Suprapubic skin (tissue), 4 donors: Measurements from ENCODE around the gene DGUOK. TPM values are rescaled to one million over a fixed set of nuclear protein-coding genes. Genes with fewer than 3 reads are reported as not detected.

Source experiments
- DNase-seq, 2 donors: peaks; one replicate each; pipeline ENCODE4 v3.0.0-alpha.2; 2019; ENCODE audit warnings: low spot score in 2 of 2
- H3K27ac ChIP-seq: fragments of 200-600 bp; sonication (generic); one replicate; pipeline ENCODE4 v1.5.1; 2019
- H3K27me3 ChIP-seq: fragments of 200-600 bp; sonication (generic); one replicate; pipeline ENCODE4 v1.5.1; 2019
- H3K36me3 ChIP-seq: fragments of 200-600 bp; sonication (generic); one replicate; pipeline ENCODE4 v1.5.1; 2019
- H3K4me1 ChIP-seq: fragments of 200-600 bp; sonication (generic); one replicate; pipeline ENCODE4 v1.5.1; 2019
- H3K4me3 ChIP-seq: fragments of 200-600 bp; sonication (generic); one replicate; pipeline ENCODE4 v1.5.1; 2019; ENCODE audit warnings: mild to moderate bottlenecking
- H3K9me3 ChIP-seq: fragments of 200-600 bp; sonication (generic); one replicate; pipeline ENCODE4 v1.5.1; 2019
- CTCF ChIP-seq, 2 donors: fragments of 200-600 bp in 1 of 2; fragments of 450-650 bp in 1 of 2; sonication (generic) in 1 of 2; IDR thresholded peaks; one replicate each; pipeline ENCODE4 v1.5.1; 2016 to 2019; ENCODE audit warnings: antibody characterized with exemption in 2 of 2, mild to moderate bottlenecking in 1 of 2, moderate library complexity in 1 of 2
- EP300 ChIP-seq: sonication (generic); formaldehyde crosslinking; IDR thresholded peaks from one replicate; pipeline ENCODE4 v1.6.1; 2017; ENCODE audit warnings: antibody characterized with exemption
- POLR2A ChIP-seq, 2 donors: fragments of 450-650 bp; IDR thresholded peaks; one replicate each; pipeline ENCODE4 v1.6.1; 2017; ENCODE audit warnings: antibody characterized with exemption in 2 of 2, mild to moderate bottlenecking in 2 of 2, moderate library complexity in 2 of 2
- POLR2AphosphoS5 ChIP-seq, 3 donors: sonication (generic); formaldehyde crosslinking; IDR thresholded peaks; one replicate each; pipeline ENCODE4 v1.6.1; 2017; ENCODE audit warnings: antibody characterized with exemption in 3 of 3
- WGBS: methylation state at CpG from one replicate; pipeline ENCODE4 v1.1.5; 2018; 5-methylcytosine and 5-hydroxymethylcytosine counted together
- total RNA-seq, 4 donors: library from RNA; depleted of rRNA; stranded (reverse); fragments of >200 nt; gene quantifications; one replicate each; pipeline ENCODE4 v1.1.0, GENCODE V29; 2016

Gene DGUOK
- total RNA-seq, 4 donors from 2014 or later = 26.2 to 74.9 (median 48.1) TPM

- 75% methylated on average over 2 of the region's 2 CpGs for WGBS
- H3K36me3 ChIP-seq = no peaks in the 10 kb centered on the region
These were observed 53.9 kb downstream of the DGUOK start for GRCh38 chr2:73980566-73980965.

GRCh38 chr2:73981081-73982001 lies 54.7 kb downstream of the DGUOK start:
- H3K4me1 ChIP-seq = peaks cover 65% of the 10 kb centered on the region
- H3K9me3 ChIP-seq = no peaks in the 10 kb centered on the region
- no peaks in the 10 kb centered on the region for H3K27me3 ChIP-seq
- H3K27ac ChIP-seq = peak overlapping the region; percentile 97
- H3K4me3 ChIP-seq = peak overlapping the region; percentile 44
- no peaks in the 10 kb centered on the region for H3K36me3 ChIP-seq
- TF ChIP-seq POLR2AphosphoS5 (IDR thresholded peaks at IDR 0.05) = no peak
- TF ChIP-seq POLR2A (IDR thresholded peaks at IDR 0.05) = no peak
- TF ChIP-seq EP300 = no peak
- TF ChIP-seq CTCF (IDR thresholded peaks at IDR 0.05) = no peak
- 6% methylated on average over 15 of the region's 31 CpGs for WGBS
- no peak for DNase-seq

More at GRCh38 chr2:73980566-73980965, 53.9 kb downstream of the DGUOK start:
- Histone ChIP-seq H3K4me3 (peak overlapping the region; percentile 44), H3K27ac (no peak overlapping the region), H3K4me1 (peaks cover 58% of the 10 kb centered on the region), H3K9me3 (no peaks in the 10 kb centered on the region), H3K27me3 (no peaks in the 10 kb centered on the region)
- no peak for DNase-seq
- TF ChIP-seq POLR2AphosphoS5 (IDR thresholded peaks at IDR 0.05) (no peak), CTCF (IDR thresholded peaks at IDR 0.05) (no peak), EP300 (no peak), POLR2A (IDR thresholded peaks at IDR 0.05) (no peak)

- TF ChIP-seq CTCF (IDR thresholded peaks at IDR 0.05) (no peak), POLR2AphosphoS5 (IDR thresholded peaks at IDR 0.05) (no peak), EP300 (no peak), POLR2A (IDR thresholded peaks at IDR 0.05) (no peak)
- 32% methylated on average over 5 of the region's 7 CpGs for WGBS
- no peak overlapping the region for H3K4me3 ChIP-seq
- H3K4me1 ChIP-seq = peaks cover 74% of the 10 kb centered on the region
- no peaks in the 10 kb centered on the region for H3K27me3 ChIP-seq
- DNase-seq = no peak
- H3K27ac ChIP-seq = peak overlapping the region; percentile 97
- no peaks in the 10 kb centered on the region for H3K9me3 ChIP-seq
- H3K36me3 ChIP-seq = no peaks in the 10 kb centered on the region
These were observed 55.5 kb downstream of the DGUOK start for GRCh38 chr2:73982140-73982617.

GRCh38 chr2:73983322-73984202 lies 56.9 kb downstream of the DGUOK start:
- H3K36me3 ChIP-seq = no peaks in the 10 kb centered on the region
- H3K4me1 ChIP-seq = peaks cover 88% of the 10 kb centered on the region
- H3K9me3 ChIP-seq = no peaks in the 10 kb centered on the region
- 19% methylated on average over 29 of the region's 35 CpGs for WGBS
- peak; percentile 87 to 88 for DNase-seq
- TF ChIP-seq CTCF (IDR thresholded peaks at IDR 0.05) (no peak), POLR2A (IDR thresholded peaks at IDR 0.05) (no peak), POLR2AphosphoS5 (IDR thresholded peaks at IDR 0.05) (peak; percentile 75 to 96 (median 91))
- H3K27ac ChIP-seq = peak overlapping the region; percentile 97
- H3K4me3 ChIP-seq = peak overlapping the region; percentile 74
- H3K27me3 ChIP-seq = no peaks in the 10 kb centered on the region
